HFFc6 (cell line): ENCODE measurements around the gene CDPF1. TPM values are rescaled to one million over a fixed set of nuclear protein-coding genes. Genes with fewer than 3 reads are reported as not detected.

Experiments used
- DNase-seq: peaks from one replicate; pipeline ENCODE4 v3.0.0-alpha.2; 2018
- H3K27ac Mint-ChIP-seq: 2 replicates; pipeline ENCODE4 v1.8.0; 2020; ENCODE audit warnings: mild to moderate bottlenecking, mixed read lengths
- H3K27me3 Mint-ChIP-seq: 2 replicates; pipeline ENCODE4 v1.8.0; 2021; ENCODE audit warnings: mild to moderate bottlenecking, moderate library complexity, mixed read lengths; ENCODE audit not compliant: insufficient read depth
- H3K36me3 Mint-ChIP-seq: 2 replicates; pipeline ENCODE4 v1.8.0; 2021; ENCODE audit warnings: low read depth, mixed read lengths
- H3K4me1 Mint-ChIP-seq: 2 replicates; pipeline ENCODE4 v1.8.0; 2020; ENCODE audit warnings: low read depth, mixed read lengths
- H3K4me3 Mint-ChIP-seq: 2 replicates; pipeline ENCODE4 v1.8.0; 2020; ENCODE audit warnings: mild to moderate bottlenecking, moderate library complexity, mixed read lengths
- H3K9me3 Mint-ChIP-seq: 2 replicates; pipeline ENCODE4 v1.8.0; 2020; ENCODE audit warnings: mild to moderate bottlenecking, mixed read lengths
- long read RNA-seq: library from polyadenylated mRNA; unstranded; transcript quantifications from one replicate; pipeline ENCODE4 v2.0.0, GENCODE V29; 2019
- total RNA-seq, 6 experiments: library from RNA; stranded (reverse); fragmentation: NEBNext Ultra II Directional; extraction: Animal tissue kit (Norgen Biotek cat#: 25700); gene quantifications; 2 replicates in 1 of 6; 3 replicates in 5 of 6; pipeline ENCODE4 v1.2.3, GENCODE V29; 2021
- TF ChIP-seq, protein P1 (sequence below): fragments of 200-600 bp; sonication (generic); IDR thresholded peaks from 2 replicates; pipeline ENCODE4 v1.5.0; 2021; ENCODE audit warnings: antibody characterized with exemption, mild to moderate bottlenecking

CDPF1 gene, protein sequence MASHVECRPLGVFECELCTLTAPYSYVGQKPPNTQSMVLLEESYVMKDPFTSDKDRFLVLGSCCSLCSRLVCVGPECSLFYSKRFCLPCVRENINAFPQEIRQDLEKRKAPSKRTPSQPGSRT
- total RNA-seq: 1 to 10 TPM; 6.4 to 9.3 (median 7.6) TPM
- long read RNA-seq, transcript CDPF1-201 (4 exons, 1,875 nt): major isoform, 6 of 12 reads
- long read RNA-seq, partial matches to known transcripts: 2 of 12 reads
- long read RNA-seq, other reads (novel, unspliced or antisense): 4 of 12 reads

DNA sequence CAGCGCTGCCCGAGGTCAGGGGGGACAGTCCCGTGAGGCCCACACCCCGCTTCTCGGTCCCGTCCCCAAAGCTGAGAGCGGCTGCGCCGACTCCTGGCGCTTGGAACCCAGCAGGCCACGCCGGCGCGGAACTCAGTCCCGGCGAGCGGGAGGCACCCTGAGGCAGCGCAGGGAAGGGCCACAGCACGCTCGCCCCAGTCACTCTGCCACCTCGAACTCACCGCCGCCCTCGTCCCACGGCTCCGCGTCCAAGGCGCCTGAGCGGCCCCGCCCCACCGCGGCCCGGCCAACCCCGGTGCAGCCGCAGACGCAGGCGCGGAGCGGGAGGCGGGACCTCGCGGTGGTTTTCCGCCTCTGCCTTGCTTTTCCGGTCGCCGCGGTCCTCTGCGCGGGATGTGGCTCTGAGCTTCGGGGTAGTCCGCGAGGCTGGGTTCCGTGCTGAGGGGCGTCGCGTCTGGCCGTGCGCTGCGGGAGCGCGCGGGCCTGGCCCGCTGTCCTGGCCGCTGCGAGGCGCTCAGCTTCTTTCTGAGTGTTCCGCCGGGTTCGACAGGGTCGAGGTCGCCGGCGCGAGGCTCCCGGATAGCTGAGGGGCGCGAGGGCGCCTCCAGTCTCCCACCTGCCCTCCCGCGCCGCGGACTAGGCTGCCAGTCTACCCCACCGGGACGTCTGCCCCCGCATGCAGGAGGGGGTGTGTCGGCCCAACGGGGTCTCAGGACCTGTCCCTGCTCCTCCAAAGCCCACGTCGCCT lies at the start of gene CDPF1:
Gene CDPF1, minus strand, starts transcription at position 259 of the 748 bp plus-strand sequence. CDS start 2,009 bp downstream, outside the sequence.
- H3K4me3 Mint-ChIP-seq: peak within 1 kb of the TSS; percentile 85
- H3K9me3 Mint-ChIP-seq: no peaks in the 10 kb centered on the region
- H3K4me1 Mint-ChIP-seq: peaks cover 31% of the 10 kb centered on the region
- TF ChIP-seq, protein P1, sequence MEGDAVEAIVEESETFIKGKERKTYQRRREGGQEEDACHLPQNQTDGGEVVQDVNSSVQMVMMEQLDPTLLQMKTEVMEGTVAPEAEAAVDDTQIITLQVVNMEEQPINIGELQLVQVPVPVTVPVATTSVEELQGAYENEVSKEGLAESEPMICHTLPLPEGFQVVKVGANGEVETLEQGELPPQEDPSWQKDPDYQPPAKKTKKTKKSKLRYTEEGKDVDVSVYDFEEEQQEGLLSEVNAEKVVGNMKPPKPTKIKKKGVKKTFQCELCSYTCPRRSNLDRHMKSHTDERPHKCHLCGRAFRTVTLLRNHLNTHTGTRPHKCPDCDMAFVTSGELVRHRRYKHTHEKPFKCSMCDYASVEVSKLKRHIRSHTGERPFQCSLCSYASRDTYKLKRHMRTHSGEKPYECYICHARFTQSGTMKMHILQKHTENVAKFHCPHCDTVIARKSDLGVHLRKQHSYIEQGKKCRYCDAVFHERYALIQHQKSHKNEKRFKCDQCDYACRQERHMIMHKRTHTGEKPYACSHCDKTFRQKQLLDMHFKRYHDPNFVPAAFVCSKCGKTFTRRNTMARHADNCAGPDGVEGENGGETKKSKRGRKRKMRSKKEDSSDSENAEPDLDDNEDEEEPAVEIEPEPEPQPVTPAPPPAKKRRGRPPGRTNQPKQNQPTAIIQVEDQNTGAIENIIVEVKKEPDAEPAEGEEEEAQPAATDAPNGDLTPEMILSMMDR: no peak; the same call in 1 of the 2 replicates
- H3K36me3 Mint-ChIP-seq: 0 out of 2 replicates have a peak, but pooled peaks cover 5% of the 10 kb centered on the region
- no peaks in the 10 kb centered on the region; the same call in 1 of the 2 replicates for H3K27me3 Mint-ChIP-seq
- DNase-seq: peak; percentile 80
- H3K27ac Mint-ChIP-seq: peak within 1 kb of the TSS; percentile 66

DNA sequence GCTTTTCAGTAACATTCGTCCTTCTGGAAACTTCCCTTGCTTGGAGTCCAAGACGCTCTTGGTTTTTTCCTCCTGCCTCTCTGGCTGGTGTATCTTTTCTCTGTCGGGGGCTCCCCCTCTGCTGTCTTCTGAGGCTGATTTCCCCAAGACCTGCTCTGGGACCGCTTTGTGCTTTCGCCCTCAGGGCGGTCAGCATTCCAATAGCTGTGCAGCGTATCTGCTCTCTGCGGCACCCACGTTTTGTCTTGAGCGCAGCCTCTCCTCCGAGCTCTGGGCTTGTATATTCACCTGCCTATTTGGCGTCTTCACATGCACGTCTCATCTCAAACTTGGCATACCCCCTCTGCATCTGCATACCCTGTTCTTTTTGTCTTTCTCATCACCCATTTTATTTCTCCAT lies 49.0 kb upstream of the CDPF1 start:
- no peak for DNase-seq
- H3K9me3 Mint-ChIP-seq: no peaks in the 10 kb centered on the region
- H3K36me3 Mint-ChIP-seq: peaks cover 41% of the 10 kb centered on the region; the same call in 1 of the 2 replicates
- TF ChIP-seq, protein P1: no peak
- H3K4me1 Mint-ChIP-seq: peaks cover 68% of the 10 kb centered on the region
- peaks cover 6% of the 10 kb centered on the region for H3K27me3 Mint-ChIP-seq
- H3K4me3 Mint-ChIP-seq: peak overlapping the region; percentile 93
- no peak overlapping the region; the same call in 1 of the 2 replicates for H3K27ac Mint-ChIP-seq

DNA sequence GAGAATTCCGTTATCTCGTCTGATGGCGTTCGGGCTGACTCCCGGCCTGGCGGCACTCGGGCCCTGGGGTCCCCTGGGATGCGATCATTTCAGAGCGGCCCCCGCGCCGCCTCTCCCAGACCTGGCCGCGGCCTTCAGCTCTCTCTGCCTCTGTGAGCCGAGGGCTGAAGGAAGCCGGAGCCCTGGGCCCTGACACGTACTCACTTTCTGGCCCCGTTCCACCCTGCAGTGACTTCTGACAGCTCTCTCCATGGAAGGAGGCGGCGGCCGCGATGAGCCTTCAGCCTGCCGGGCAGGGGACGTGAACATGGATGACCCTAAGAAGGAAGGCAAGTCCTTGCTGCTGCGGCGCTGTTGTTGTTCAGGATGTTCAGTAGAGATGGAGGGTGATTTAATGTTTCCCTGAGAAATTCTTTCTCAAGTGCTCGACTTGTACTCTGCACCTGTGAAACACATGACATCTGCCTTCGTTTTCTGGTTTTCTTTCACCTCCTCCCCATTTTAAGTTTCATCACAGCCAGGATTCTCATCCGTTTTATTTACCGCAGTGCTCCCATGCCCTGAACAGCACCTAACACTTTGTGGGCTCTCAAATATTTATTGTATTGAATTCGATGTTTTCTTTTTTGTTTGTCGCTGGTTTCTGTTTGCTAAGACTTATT lies 47.2 kb upstream of the CDPF1 start:
- Mint-ChIP-seq H3K4me1 (peaks cover 63% of the 10 kb centered on the region), H3K27me3 (peaks cover 6% of the 10 kb centered on the region), H3K27ac (peak overlapping the region; percentile 61), H3K9me3 (no peaks in the 10 kb centered on the region; the same call in 1 of the 2 replicates), H3K36me3 (peaks cover 33% of the 10 kb centered on the region), H3K4me3 (peak overlapping the region; percentile 93)
- peak; percentile 51 for DNase-seq
- TF ChIP-seq, protein P1: no peak

DNA sequence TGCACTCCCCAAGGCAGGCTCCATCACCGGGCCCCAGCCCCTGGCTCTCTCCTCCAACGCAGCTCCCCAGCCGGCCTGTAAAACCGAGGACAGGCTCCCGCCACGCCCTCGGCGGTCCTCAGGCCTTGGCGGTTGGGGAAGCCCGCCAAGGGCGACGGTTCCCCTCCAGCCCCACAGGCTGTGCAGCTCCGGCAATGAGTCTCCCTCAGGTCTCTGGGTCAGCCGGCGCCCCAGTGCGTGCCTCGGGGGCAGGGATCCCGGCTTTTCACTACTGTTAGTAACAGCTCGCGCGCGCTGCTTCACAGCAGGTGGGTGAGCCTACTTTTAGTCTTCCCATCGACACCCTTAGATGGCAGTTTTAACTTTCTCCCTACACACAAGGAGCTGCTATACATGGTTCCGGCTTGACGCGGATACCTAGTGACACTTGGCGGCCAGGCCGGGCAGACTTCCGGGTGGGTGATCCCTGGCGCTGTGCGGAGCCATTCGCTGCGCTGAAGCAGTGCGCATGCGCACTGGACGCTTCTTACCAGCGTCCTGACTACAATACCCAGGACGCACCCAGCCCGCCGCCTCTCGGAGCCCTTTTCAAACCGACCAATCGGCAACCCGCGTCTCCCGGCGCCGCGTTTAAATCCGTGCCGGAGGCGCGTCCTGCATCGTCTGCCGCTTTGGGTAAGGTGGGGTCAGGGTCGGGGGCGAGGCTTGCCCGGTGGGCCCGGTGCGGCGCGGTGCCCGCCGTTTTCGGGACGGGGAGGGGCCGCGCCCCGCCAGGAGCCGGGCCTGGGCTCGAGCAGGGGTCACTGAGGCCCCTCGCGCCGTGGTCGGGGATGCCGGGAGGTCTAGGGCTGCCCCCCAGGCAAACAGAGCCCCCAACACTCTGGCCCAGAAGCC lies 46.4 kb upstream of the CDPF1 start, which contains the start of gene GTSE1:
Gene GTSE1, plus strand, starts transcription at position 614 of the 894 bp plus-strand sequence. CDS start 531 bp downstream, outside the sequence.
- Mint-ChIP-seq H3K27me3 (peaks cover 6% of the 10 kb centered on the region), H3K4me3 (peak within 1 kb of the TSS; percentile 93), H3K36me3 (peaks cover 37% of the 10 kb centered on the region), H3K4me1 (peaks cover 61% of the 10 kb centered on the region), H3K9me3 (no peaks in the 10 kb centered on the region; the same call in 1 of the 2 replicates), H3K27ac (peak within 1 kb of the TSS; percentile 96)
- TF ChIP-seq, protein P1: peak; percentile 32
- peak; percentile 96 for DNase-seq
